Measurements from ENCODE around the gene LSAMP.

The LSAMP gene

GRCh38 chr3:116070061-116070460 is 375.2 kb downstream of the LSAMP start:
- H3K4me1 ChIP-seq (ENCODE audit: control insufficient read depth in 1 of 2, insufficient read depth in 1 of 2, low read depth in 1 of 2, low read length in 1 of 2): no peaks in the 10 kb centered on the region
- H3K4me3 ChIP-seq (ENCODE audit: low read depth in 1 of 2, low read length in 1 of 2): no peak overlapping the region
- TF ChIP-seq CTCF (IDR thresholded peaks at IDR 0.05): no peak
- no peaks in the 10 kb centered on the region for H3K27me3 ChIP-seq
- no peaks in the 10 kb centered on the region for H3K36me3 ChIP-seq
- no peaks in the 10 kb centered on the region for H3K9me3 ChIP-seq
- no peak overlapping the region for H3K27ac ChIP-seq

GRCh38 chr3:116069024-116069423 is 376.3 kb downstream of the LSAMP start:
- Histone ChIP-seq H3K4me3 (ENCODE audit: low read depth in 1 of 2, low read length in 1 of 2) (no peak overlapping the region), H3K4me1 (ENCODE audit: control insufficient read depth in 1 of 2, insufficient read depth in 1 of 2, low read depth in 1 of 2, low read length in 1 of 2) (no peaks in the 10 kb centered on the region), H3K27ac (no peak overlapping the region), H3K9me3 (no peaks in the 10 kb centered on the region), H3K36me3 (no peaks in the 10 kb centered on the region), H3K27me3 (no peaks in the 10 kb centered on the region)
- no peak for TF ChIP-seq CTCF (IDR thresholded peaks at IDR 0.05)

- Histone ChIP-seq H3K27ac (no peak overlapping the region), H3K9me3 (no peaks in the 10 kb centered on the region), H3K4me1 (ENCODE audit: control insufficient read depth in 1 of 2, insufficient read depth in 1 of 2, low read depth in 1 of 2, low read length in 1 of 2) (no peaks in the 10 kb centered on the region), H3K27me3 (no peaks in the 10 kb centered on the region), H3K4me3 (ENCODE audit: low read depth in 1 of 2, low read length in 1 of 2) (no peak overlapping the region), H3K36me3 (no peaks in the 10 kb centered on the region)
- TF ChIP-seq CTCF (IDR thresholded peaks at IDR 0.05): no peak
These were observed 378.0 kb downstream of the LSAMP start for GRCh38 chr3:116067326-116067725.

GRCh38 chr3:116065501-116065900 is 379.8 kb downstream of the LSAMP start:
- no peaks in the 10 kb centered on the region for H3K27me3 ChIP-seq
- no peaks in the 10 kb centered on the region for H3K4me1 ChIP-seq (ENCODE audit: control insufficient read depth in 1 of 2, insufficient read depth in 1 of 2, low read depth in 1 of 2, low read length in 1 of 2)
- no peak overlapping the region for H3K27ac ChIP-seq
- no peaks in the 10 kb centered on the region for H3K9me3 ChIP-seq
- H3K36me3 ChIP-seq: no peaks in the 10 kb centered on the region
- H3K4me3 ChIP-seq (ENCODE audit: low read depth in 1 of 2, low read length in 1 of 2): no peak overlapping the region
- no peak for TF ChIP-seq CTCF (IDR thresholded peaks at IDR 0.05)

- no peak overlapping the region for H3K27ac ChIP-seq
- H3K27me3 ChIP-seq: no peaks in the 10 kb centered on the region
- H3K4me3 ChIP-seq (ENCODE audit: low read depth in 1 of 2, low read length in 1 of 2): no peak overlapping the region
- TF ChIP-seq CTCF (IDR thresholded peaks at IDR 0.05): no peak
- H3K4me1 ChIP-seq (ENCODE audit: control insufficient read depth in 1 of 2, insufficient read depth in 1 of 2, low read depth in 1 of 2, low read length in 1 of 2): no peaks in the 10 kb centered on the region
- no peaks in the 10 kb centered on the region for H3K9me3 ChIP-seq
- H3K36me3 ChIP-seq: no peaks in the 10 kb centered on the region
These were observed 380.6 kb downstream of the LSAMP start for GRCh38 chr3:116064646-116065045.
